GM12878 (cell line): Measurements from ENCODE around the gene TMEM186. TPM values are rescaled to one million over a fixed set of nuclear protein-coding genes. Genes with fewer than 3 reads are reported as not detected.

Experiments used
- BCL3 ChIP-seq: IDR thresholded peaks from 2 replicates; pipeline ENCODE4 v1.6.1; 2011; ENCODE audit warnings: borderline replicate concordance, low read depth, mild to moderate bottlenecking, moderate library complexity, low read length; ENCODE audit not compliant: insufficient read depth, poor library complexity, severe bottlenecking
- IKZF2 ChIP-seq, 2 experiments: fragments of 450-650 bp; IDR thresholded peaks; 2 replicates each; pipeline ENCODE4 v1.6.1; 2017; ENCODE audit warnings: mild to moderate bottlenecking in 2 of 2, moderate library complexity in 2 of 2
- PKNOX1 ChIP-seq: fragments of 450-650 bp; IDR thresholded peaks from 2 replicates; pipeline ENCODE4 v1.6.1; 2016; ENCODE audit warnings: mild to moderate bottlenecking
- SMAD1 ChIP-seq: fragments of 450-650 bp; IDR thresholded peaks from 2 replicates; pipeline ENCODE4 v1.6.1; 2018; ENCODE audit warnings: mild to moderate bottlenecking, low read depth; ENCODE audit not compliant: partially characterized antibody
- USF1 ChIP-seq: IDR thresholded peaks from 2 replicates; pipeline ENCODE4 v1.6.1; 2011; ENCODE audit warnings: borderline replicate concordance, low read depth, mild to moderate bottlenecking, moderate library complexity, mixed read lengths, low read length; ENCODE audit not compliant: insufficient read depth; ENCODE audit errors: extremely low read length
- USF2 ChIP-seq: IDR thresholded peaks from 2 replicates; pipeline ENCODE4 v1.6.1; 2011; ENCODE audit warnings: low read depth, low read length, improper control_type of control experiment, borderline replicate concordance
- polyA plus RNA-seq, 11 experiments: library from polyadenylated mRNA; depleted of rRNA in 4 of 11; unstranded in 6 of 11; stranded (reverse) in 5 of 11; fragments of >200 nt; fragmentation: Nextera tagmentation in 4 of 11; fragmentation: Illumina TruSeq in 1 of 11; extraction: Ambion mirVana in 4 of 11; extraction: Trizol in 1 of 11; gene quantifications; 1 replicate in 1 of 11; 2 replicates in 10 of 11; pipeline versions ENCODE4 v1.2.1 to v1.2.3, GENCODE V29; 2011 to 2016; ENCODE audit warnings: inconsistent platforms in 2 of 11, missing spikeins in 2 of 11, low read depth in 1 of 11
- total RNA-seq, 4 experiments: library from RNA; depleted of rRNA in 3 of 4; stranded (reverse); fragments of >200 nt in 3 of 4; fragmentation: Illumina TruSeq in 1 of 4; extraction: Trizol in 1 of 4; gene quantifications; 2 replicates each; pipeline versions ENCODE4 v1.2.1 to v1.2.3, GENCODE V29; 2013 to 2021

The TMEM186 gene
- total and polyA plus RNA-seq, 10 of the 15 experiments (the other 5 are each of a cell fraction or from before 2014, with no cell fraction given), result 10.6 to 28.9 (median 17.0) TPM

GRCh38 chr16:8828541-8829165, 31.2 kb upstream of the TMEM186 start (continued):
- TF ChIP-seq BCL3 (no peak), USF2 (no peak), PKNOX1 (no peak), SMAD1 (no peak), IKZF2 (IDR thresholded peaks at IDR 0.05) (no peak), USF1 (no peak)
